Activated naive CD4-positive, alpha-beta T cell (primary cell): ENCODE results near the gene PYHIN1.
"Not testable (repeated sequence)": the region's sequence is repeated elsewhere in the genome, so short reads cannot be mapped to it uniquely, and the experiment has no call there.

Source experiments
- DNase-seq, 4 experiments: peaks; one replicate each; lab custom pipeline; 2025; lab: John Stamatoyannopoulos, UW

Gene PYHIN1

GRCh38 chr1:158979229-158979628, 47.9 kb downstream of the PYHIN1 start:
- DNase-seq = no peak

- DNase-seq = no peak
Observed at GRCh38 chr1:158983235-158983634, 51.9 kb downstream of the PYHIN1 start.

GRCh38 chr1:158984386-158984785, 53.0 kb downstream of the PYHIN1 start:
- no peak for DNase-seq

DNA sequence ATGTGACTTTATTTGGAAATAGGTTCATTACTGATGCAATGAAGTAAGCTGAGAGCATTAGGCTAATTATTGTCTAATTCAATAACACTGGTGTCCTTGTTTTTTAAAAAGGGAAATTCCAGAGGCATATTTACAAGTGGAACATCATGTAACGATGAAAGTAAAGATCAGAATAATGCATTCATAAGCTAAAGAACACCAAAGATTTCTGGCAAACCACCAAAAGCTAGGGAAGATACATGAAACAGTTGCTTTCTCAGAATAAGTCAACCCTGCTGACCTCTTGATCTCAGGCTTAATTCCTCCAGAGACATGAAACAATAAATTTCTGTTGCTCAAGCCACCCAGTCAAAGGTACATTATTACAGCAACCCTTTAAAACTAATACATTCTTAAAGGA, 58.1 kb downstream of the PYHIN1 start:
- DNase-seq = no peak

DNA sequence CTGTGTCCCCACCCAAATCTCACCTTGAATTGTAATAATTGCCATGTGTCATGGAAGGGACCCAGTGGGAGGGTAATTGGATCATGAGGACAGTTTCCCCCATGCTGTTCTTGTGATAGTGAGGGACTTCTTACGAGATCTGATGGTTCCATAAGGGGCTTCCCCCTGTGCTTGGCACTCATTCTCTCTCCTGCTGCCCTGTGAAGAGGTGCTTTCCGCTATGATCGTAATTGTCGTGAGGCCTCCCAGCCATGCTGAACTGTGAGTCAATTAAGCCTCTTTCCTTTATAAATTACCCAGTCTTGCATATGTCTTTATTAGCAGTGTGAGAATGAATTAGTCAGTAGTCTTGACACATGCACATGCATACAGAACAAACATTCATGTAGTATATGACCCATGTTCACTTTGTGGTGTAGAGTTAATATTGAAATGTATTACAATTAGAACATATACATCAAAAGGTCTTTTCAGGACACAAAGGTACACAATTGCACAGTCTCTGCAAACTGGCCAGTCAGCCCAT, 61.5 kb downstream of the PYHIN1 start:
- no peak for DNase-seq

GRCh38 chr1:158996998-158997397, 65.6 kb downstream of the PYHIN1 start:
- DNase-seq = no peak

DNA sequence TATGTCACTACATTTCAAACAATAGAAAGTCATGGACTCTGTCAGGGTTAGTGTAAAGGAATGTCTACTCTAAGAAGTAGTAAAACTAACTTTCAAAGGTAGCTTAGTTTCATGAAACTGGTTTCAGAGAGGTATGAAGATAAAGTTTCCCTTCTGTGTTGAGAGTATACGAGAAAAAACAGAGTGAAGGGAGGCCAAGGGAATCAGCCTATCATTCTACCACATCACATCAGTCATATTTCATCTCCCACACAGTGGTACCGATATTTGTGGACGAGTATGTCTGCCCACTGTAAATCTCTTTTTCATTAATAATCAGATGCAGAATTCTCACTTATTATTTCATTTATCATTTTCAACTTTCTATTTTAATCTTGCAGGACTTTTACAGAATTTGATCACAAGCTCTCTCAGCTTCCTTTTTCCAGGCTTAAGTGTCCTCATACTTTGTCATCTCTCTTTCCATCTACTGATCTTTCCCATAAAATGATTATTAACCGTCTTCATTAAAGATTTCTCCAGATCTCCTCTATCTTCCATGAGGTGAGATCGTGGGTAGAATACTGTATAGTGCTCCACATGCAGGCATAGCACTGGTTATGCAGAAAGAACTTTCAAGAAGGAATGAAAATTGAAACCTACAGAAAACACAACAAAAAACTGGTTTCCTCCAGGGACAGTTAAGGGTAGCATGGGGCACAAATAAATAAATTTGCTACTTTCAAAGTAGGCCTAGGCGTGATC, 66.9 kb downstream of the PYHIN1 start:
- DNase-seq = no peak

DNA sequence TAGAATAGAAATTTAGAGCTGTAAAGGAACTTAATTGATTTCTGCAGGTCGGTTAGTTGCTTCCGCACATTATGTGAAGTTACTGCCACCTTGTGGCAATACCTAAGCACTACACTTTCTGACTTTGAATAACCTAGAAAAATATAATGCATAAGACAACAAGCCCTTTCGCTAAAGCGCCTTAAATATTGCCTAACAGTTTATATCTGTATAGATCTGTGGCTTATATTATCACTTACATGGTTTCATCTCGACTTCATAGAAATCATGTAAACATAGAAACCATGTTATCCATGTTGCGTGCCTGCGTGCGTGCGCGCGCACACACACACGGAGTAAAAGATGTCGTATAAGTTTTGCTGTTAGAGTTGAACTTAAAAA, 67.4 kb downstream of the PYHIN1 start:
- DNase-seq = no peak

DNA sequence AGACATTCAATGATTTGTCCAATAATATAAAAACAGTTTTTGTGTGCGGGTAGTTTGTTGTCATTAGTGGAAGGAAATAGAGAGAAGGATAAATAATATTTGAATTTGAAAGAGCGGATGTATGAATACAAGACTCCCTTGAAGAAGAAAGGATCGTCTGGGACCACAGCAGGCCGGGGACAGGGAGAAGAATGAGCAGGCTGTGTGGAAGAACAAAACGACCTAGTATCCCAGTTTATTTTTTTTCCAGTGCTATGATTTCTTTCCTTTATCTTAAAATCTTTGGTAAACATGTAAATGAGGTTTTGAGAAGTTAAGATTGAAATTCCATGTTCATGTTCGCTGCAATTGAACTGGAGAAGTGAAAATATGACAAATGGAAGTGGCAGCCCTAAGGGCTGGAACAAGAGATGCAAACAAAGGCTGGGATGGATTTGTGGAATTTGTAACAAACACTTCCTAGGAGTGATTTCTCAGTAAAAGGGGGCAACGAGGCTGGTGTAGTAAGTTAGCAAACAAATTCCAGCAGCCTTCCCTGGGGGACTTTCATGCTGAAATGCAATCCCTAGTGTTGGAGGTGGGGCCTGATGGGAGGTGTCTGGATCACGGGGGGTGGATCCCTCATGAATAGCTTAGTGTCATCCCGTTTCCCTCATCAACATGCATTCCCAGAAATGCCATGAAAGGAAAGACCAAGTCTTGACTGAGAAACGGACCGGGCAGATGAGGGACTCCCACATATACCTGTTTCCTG, 68.1 kb downstream of the PYHIN1 start:
- no peak for DNase-seq

GRCh38 chr1:159000070-159000409, 68.7 kb downstream of the PYHIN1 start:
- DNase-seq = no peak

GRCh38 chr1:159000625-159001024, 69.3 kb downstream of the PYHIN1 start:
- no peak for DNase-seq

DNA sequence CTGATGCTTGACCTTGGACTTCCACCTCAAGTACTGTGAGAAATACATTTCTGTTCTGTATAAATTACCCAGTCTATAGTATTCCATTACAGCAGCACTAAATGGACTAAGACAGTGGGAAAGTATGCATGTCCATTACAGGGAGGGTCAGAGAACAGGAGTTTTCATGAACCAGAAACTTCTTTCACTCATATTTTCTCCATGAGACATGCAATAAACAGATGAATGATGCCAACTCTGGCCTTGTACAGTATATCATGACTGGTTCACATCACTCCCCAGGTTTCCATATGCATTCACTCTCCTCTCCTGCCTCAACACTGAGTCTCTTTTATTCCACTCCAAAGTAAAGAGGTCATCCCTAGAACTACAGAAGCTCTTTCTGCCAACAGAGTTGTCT, 73.8 kb downstream of the PYHIN1 start:
- DNase-seq = no peak

DNA sequence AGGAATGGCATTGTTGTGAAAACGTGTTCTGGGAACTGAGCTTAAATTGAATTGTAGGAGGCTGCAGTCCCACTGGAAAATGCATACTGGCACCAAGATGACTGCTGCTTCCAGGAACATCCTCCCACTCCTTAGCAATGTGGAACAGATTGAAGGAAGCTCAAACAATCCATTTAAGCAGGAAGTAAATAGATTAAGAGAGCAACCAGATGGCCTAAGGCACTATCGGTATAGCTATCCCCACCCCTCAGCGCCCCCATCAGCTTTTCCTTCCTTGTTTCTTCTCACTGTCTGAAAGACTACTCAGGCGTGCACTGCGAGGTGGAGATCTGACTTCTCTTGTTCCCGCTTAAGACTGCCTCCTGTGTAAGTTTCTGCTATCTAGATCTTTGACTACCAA, 74.3 kb downstream of the PYHIN1 start:
- DNase-seq = no peak

DNA sequence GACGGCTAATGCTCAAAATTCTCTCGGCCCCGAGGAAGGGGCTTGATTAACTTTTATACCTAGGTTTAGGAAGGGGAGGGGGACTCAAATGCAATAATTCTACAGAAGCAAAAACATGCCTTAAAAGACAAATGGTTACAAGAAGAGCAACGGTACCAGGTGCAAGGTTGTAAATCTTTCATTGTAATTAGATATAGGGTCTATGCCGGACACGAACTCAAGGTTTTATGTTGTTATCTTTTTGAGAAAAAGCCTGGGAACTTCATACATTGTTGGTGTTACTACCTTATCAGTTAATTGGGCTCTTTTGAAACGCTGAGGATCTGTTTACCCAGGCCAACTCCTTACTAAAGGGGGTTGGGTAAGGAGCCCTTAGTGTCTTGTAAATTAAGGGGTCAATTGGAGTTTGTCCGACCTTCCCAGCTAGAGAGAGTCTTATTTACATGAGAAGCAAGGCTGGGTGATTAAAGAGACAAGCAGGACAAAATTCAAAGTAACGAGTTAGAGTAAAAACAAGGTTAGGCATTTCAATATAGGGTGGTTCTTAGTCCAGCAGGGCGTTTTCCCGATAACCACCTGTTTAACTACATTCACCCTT, 75.0 kb downstream of the PYHIN1 start:
- DNase-seq = not testable (repeated sequence)

DNA sequence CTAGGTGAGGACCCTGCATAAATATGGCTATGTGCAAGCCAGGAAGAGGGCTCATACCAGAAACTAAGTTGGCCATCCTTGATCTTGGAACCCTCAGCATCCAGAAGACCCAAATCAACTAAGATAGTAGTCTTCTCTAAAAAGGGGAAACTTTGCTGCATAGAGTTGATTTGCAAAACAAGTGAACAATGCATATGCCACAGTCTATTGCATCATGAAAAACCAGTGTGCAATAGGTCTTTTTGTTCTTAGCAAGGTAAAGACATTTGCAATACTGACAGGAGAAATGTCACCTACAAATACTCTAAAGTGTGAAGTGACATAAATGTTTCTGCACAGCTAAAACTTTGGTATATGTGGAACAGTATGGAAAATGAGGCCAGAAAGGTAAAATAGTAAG, 76.4 kb downstream of the PYHIN1 start:
- DNase-seq = no peak

- peak in 2 of 4 experiments; percentile 11 to 22 for DNase-seq
Observed at GRCh38 chr1:159008744-159009188, 77.4 kb downstream of the PYHIN1 start.

- no peak for DNase-seq
Observed at GRCh38 chr1:159009287-159009686, 77.9 kb downstream of the PYHIN1 start.

GRCh38 chr1:159009704-159010361, 78.5 kb downstream of the PYHIN1 start, which contains the start of gene IFI16:
Gene IFI16 (plus strand): TSS chr1:159009907. CDS start chr1:159014681, 4,774 bp downstream.
- DNase-seq = peak in 1 of 4 experiments; percentile 34

DNA sequence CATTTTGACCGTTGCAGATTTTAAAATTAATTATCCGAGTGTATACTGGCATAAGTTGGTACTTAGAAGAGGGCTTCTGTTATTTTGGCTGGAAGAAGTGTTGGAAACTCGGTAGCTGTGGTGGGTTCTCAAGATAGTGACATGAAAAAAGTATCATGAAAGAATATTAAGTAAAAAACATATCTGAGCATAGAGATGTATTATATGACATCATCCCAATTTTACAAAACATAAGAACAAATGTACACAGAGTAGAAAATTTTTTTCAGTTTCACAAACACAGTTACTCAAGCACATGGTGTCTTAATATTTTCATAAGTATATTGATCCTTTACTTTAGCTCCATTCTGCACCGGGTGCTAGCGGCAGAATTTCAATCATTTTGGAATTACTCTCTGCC, 79.0 kb downstream of the PYHIN1 start:
- DNase-seq = no peak

GRCh38 chr1:159011001-159011400, 79.6 kb downstream of the PYHIN1 start:
- DNase-seq = not testable (repeated sequence)

DNA sequence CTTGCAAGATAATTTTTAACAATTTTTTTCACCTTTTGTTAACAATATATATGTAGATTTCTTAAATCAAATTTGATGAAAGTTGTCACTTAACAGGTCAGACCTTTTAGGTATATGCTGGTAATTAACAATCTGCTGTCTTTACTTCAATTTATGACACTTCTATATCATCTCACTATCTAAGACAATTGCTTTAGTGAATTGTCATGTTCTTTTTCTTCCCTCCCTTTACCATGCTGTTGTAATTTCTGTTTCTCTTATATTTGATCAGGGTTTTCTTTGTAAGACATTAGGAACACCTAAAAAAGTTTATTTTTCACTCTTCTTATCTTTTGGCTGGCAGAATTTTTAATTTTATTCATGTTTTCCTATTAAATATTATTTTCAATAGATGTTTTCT, 80.4 kb downstream of the PYHIN1 start:
- no peak for DNase-seq

- no peak for DNase-seq
Observed at GRCh38 chr1:159012495-159012894, 81.1 kb downstream of the PYHIN1 start.
